ENCODE data around the gene PRRG4. TPM values are rescaled to one million over a fixed set of nuclear protein-coding genes. Genes with fewer than 3 reads are reported as not detected.
A peak's percentile ranks its signal among the peaks of the same experiment; 100 is the strongest.
"Not testable (repeated sequence)": the region's sequence is repeated elsewhere in the genome, so short reads cannot be mapped to it uniquely, and the experiment has no call there.

PRRG4 gene
- total RNA-seq, 1 experiment from 2014 or later: 0.87 TPM

DNA sequence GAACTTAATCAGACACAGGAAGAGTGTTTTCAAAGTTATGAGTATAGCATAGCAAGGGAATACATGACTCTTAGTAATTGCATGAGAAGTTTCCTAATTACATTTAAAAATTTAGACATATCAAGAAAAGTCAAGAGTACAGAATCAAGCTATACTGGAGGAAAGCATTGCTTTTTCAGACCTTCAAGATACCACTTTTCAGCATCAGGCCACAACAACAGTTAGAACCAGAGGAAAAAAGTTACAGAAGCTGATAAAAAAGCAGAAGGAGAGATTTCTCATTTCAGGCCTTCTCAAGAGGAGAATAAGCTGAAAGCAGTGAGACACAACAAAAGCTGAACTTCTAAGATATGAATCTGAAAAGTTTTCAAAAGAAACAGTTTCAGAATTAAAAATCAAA lies 34.8 kb downstream of the PRRG4 start (continued):
- TF ChIP-seq, protein P1, sequence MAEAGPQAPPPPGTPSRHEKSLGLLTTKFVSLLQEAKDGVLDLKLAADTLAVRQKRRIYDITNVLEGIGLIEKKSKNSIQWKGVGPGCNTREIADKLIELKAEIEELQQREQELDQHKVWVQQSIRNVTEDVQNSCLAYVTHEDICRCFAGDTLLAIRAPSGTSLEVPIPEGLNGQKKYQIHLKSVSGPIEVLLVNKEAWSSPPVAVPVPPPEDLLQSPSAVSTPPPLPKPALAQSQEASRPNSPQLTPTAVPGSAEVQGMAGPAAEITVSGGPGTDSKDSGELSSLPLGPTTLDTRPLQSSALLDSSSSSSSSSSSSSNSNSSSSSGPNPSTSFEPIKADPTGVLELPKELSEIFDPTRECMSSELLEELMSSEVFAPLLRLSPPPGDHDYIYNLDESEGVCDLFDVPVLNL (CRISPR knock-in tag; IDR thresholded peaks at IDR 0.05; ENCODE audit: borderline replicate concordance, low read depth): no peak
- no peak for TF ChIP-seq MYBL2 (CRISPR knock-in tag; IDR thresholded peaks at IDR 0.05)

DNA sequence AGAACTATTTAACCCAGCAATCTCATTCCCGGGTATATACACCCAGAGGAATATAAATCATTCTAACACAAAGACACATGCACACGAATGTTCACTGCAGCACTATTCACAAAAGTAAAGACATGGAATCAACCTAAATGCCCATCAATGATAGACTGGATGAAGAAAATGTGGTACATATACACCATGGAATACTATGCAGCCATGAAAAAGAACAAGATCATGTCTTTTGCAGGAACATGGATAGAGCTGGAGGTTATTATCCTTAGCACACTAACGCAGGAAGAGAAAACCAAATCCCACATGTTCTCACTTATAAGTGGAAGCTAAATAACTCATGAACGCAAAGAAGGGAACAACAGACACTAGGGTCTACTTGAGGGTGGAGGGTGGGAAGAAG lies 39.0 kb downstream of the PRRG4 start:
- POLR2A ChIA-PET; H3K27me3 Mint-ChIP-seq (ENCODE audit: low read depth); DNase-seq (ENCODE audit: low spot score); H3K4me3 Mint-ChIP-seq; ATAC-seq; H3K27ac Mint-ChIP-seq; H3K4me1 Mint-ChIP-seq: not testable (repeated sequence)
- CTCF ChIA-PET: interaction anchor here (0.6 kb wide), 1 partner anchor 115 kb away, joined by 3 read pairs; no protein-coding TSS in a partner anchor
- H3K36me3 Mint-ChIP-seq: peaks cover 12% of the 10 kb centered on the region
- TF ChIP-seq GTF2I (CRISPR knock-in tag; conservative IDR thresholded peaks at IDR 0.05): 0 out of 2 replicates have a peak, but pooled peaks have one; percentile 60
- H3K9me3 Mint-ChIP-seq: peaks cover 21% of the 10 kb centered on the region

DNA sequence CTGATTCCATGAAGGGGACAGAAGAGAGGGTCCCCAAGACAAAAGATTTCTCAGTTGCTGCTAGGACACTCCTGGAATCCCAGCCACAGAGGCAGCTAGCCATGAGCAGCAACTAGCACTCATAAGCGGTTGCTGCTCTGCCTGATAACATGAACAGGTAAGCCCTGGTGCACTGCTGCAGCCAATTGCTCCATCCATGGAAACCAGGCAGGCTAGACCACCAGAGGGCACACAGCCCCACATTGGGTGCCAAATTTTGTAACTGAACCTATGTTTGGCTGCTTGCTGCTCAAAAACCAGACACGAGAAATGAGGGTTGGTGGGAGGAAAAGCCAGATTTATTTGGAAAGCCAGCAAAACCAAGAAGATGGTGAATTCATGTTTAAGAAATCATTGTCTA lies 40.9 kb downstream of the PRRG4 start:
- Mint-ChIP-seq H3K9me3 (peaks cover 27% of the 10 kb centered on the region), H3K27me3 (ENCODE audit: low read depth) (no peaks in the 10 kb centered on the region; the same call in none of the 2 replicates), H3K36me3 (peaks cover 12% of the 10 kb centered on the region), H3K4me3 (no peak overlapping the region), H3K27ac (no peak overlapping the region; the same call in 1 of the 2 replicates), H3K4me1 (peaks cover 6% of the 10 kb centered on the region)
- peak; percentile 97 for ATAC-seq
- POLR2A ChIA-PET: no interaction called here
- DNase-seq (ENCODE audit: low spot score): peak; percentile 61
- TF ChIP-seq, protein P2, sequence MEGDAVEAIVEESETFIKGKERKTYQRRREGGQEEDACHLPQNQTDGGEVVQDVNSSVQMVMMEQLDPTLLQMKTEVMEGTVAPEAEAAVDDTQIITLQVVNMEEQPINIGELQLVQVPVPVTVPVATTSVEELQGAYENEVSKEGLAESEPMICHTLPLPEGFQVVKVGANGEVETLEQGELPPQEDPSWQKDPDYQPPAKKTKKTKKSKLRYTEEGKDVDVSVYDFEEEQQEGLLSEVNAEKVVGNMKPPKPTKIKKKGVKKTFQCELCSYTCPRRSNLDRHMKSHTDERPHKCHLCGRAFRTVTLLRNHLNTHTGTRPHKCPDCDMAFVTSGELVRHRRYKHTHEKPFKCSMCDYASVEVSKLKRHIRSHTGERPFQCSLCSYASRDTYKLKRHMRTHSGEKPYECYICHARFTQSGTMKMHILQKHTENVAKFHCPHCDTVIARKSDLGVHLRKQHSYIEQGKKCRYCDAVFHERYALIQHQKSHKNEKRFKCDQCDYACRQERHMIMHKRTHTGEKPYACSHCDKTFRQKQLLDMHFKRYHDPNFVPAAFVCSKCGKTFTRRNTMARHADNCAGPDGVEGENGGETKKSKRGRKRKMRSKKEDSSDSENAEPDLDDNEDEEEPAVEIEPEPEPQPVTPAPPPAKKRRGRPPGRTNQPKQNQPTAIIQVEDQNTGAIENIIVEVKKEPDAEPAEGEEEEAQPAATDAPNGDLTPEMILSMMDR (IDR thresholded peaks at IDR 0.05): peak; percentile 27; the same call in 1 of the 2 replicates
- no peak for TF ChIP-seq HMGA2 (CRISPR knock-in tag; IDR thresholded peaks at IDR 0.05)
- CTCF ChIA-PET: interaction anchor here (0.6 to 2.8 kb wide), 5 partner anchors 61 to 289 kb away, joined by 3 to 13 read pairs (median 3); no protein-coding TSS in a partner anchor

DNA sequence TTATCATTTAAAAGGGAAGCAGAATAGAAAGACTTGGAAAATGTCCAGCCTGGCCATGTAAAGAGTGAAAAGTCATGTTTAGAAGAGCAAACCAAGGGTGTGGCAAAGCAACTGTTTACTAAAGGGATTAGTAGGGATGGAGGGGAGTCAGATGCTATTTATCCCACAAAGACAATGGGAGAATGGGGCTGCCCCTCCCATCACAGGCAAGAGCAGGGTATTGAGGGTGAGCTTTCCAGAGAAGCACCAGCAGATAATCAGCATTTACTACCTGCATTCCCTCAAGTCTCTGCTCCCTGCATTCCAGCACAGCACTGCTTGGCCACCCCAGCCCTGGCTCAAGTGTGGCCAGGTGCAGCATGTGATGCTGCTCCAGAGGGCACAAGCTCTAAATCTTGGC lies 44.4 kb downstream of the PRRG4 start:
- ATAC-seq: peak; percentile 38
- TF ChIP-seq, protein P3, sequence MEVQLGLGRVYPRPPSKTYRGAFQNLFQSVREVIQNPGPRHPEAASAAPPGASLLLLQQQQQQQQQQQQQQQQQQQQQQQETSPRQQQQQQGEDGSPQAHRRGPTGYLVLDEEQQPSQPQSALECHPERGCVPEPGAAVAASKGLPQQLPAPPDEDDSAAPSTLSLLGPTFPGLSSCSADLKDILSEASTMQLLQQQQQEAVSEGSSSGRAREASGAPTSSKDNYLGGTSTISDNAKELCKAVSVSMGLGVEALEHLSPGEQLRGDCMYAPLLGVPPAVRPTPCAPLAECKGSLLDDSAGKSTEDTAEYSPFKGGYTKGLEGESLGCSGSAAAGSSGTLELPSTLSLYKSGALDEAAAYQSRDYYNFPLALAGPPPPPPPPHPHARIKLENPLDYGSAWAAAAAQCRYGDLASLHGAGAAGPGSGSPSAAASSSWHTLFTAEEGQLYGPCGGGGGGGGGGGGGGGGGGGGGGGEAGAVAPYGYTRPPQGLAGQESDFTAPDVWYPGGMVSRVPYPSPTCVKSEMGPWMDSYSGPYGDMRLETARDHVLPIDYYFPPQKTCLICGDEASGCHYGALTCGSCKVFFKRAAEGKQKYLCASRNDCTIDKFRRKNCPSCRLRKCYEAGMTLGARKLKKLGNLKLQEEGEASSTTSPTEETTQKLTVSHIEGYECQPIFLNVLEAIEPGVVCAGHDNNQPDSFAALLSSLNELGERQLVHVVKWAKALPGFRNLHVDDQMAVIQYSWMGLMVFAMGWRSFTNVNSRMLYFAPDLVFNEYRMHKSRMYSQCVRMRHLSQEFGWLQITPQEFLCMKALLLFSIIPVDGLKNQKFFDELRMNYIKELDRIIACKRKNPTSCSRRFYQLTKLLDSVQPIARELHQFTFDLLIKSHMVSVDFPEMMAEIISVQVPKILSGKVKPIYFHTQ (CRISPR knock-in tag; IDR thresholded peaks at IDR 0.05): no peak
- TF ChIP-seq ZNF671 (CRISPR knock-in tag; IDR thresholded peaks at IDR 0.05) (no peak), ZNF232 (CRISPR knock-in tag; IDR thresholded peaks at IDR 0.05) (no peak), ZNF396 (CRISPR knock-in tag; IDR thresholded peaks at IDR 0.05; ENCODE audit: borderline replicate concordance) (no peak), ETV6 (CRISPR knock-in tag; IDR thresholded peaks at IDR 0.05) (no peak), PRRX2 (CRISPR knock-in tag; IDR thresholded peaks at IDR 0.05) (no peak), JAZF1 (CRISPR knock-in tag; IDR thresholded peaks at IDR 0.05) (no peak), ZNF416 (CRISPR knock-in tag; IDR thresholded peaks at IDR 0.05) (no peak), KAT7 (CRISPR knock-in tag; IDR thresholded peaks at IDR 0.05; ENCODE audit: borderline replicate concordance) (no peak)
- TF ChIP-seq, protein P4, sequence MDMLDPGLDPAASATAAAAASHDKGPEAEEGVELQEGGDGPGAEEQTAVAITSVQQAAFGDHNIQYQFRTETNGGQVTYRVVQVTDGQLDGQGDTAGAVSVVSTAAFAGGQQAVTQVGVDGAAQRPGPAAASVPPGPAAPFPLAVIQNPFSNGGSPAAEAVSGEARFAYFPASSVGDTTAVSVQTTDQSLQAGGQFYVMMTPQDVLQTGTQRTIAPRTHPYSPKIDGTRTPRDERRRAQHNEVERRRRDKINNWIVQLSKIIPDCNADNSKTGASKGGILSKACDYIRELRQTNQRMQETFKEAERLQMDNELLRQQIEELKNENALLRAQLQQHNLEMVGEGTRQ (CRISPR knock-in tag; IDR thresholded peaks at IDR 0.05): no peak
- TF ChIP-seq, protein P2 (IDR thresholded peaks at IDR 0.05): no peak
- TF ChIP-seq, protein P5, sequence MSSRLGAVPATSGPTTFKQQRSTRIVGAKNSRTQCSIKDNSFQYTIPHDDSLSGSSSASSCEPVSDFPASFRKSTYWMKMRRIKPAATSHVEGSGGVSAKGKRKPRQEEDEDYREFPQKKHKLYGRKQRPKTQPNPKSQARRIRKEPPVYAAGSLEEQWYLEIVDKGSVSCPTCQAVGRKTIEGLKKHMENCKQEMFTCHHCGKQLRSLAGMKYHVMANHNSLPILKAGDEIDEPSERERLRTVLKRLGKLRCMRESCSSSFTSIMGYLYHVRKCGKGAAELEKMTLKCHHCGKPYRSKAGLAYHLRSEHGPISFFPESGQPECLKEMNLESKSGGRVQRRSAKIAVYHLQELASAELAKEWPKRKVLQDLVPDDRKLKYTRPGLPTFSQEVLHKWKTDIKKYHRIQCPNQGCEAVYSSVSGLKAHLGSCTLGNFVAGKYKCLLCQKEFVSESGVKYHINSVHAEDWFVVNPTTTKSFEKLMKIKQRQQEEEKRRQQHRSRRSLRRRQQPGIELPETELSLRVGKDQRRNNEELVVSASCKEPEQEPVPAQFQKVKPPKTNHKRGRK (CRISPR knock-in tag; IDR thresholded peaks at IDR 0.05; ENCODE audit: borderline replicate concordance): no peak
- TF ChIP-seq, protein P6, sequence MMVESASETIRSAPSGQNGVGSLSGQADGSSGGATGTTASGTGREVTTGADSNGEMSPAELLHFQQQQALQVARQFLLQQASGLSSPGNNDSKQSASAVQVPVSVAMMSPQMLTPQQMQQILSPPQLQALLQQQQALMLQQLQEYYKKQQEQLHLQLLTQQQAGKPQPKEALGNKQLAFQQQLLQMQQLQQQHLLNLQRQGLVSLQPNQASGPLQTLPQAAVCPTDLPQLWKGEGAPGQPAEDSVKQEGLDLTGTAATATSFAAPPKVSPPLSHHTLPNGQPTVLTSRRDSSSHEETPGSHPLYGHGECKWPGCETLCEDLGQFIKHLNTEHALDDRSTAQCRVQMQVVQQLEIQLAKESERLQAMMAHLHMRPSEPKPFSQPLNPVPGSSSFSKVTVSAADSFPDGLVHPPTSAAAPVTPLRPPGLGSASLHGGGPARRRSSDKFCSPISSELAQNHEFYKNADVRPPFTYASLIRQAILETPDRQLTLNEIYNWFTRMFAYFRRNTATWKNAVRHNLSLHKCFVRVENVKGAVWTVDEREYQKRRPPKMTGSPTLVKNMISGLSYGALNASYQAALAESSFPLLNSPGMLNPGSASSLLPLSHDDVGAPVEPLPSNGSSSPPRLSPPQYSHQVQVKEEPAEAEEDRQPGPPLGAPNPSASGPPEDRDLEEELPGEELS (CRISPR knock-in tag; IDR thresholded peaks at IDR 0.05): no peak

More for the DNA sequence above, 44.4 kb downstream of the PRRG4 start:
- DNase-seq (ENCODE audit: low spot score): no peak
- Mint-ChIP-seq H3K4me3 (no peak overlapping the region), H3K9me3 (peaks cover 17% of the 10 kb centered on the region), H3K27ac (no peak overlapping the region), H3K27me3 (ENCODE audit: low read depth) (no peaks in the 10 kb centered on the region; the same call in none of the 2 replicates), H3K36me3 (peaks cover 8% of the 10 kb centered on the region), H3K4me1 (peaks cover 6% of the 10 kb centered on the region)
- CTCF ChIA-PET: interaction anchor here (0.9 to 1.0 kb wide), 2 partner anchors 18 to 81 kb away, joined by 3 read pairs; partner anchors contain the start of gene QSER1
- POLR2A ChIA-PET: no interaction called here
